GM12878 (cell line): Measurements from ENCODE around the gene STARD5. TPM values are rescaled to one million over a fixed set of nuclear protein-coding genes. Genes with fewer than 3 reads are reported as not detected.

ENCODE experiments used
- ATAC-seq: fragments of 200-7000 bp; cut with Tn5 transposase; 3 replicates; pipeline ENCODE4 v1.9.1; 2020; ENCODE audit warnings: mild to moderate bottlenecking, moderate library complexity
- BruUV-seq: library from RNA; stranded (reverse); fragments of 400-500 nt; replicated peaks from 2 replicates; lab custom pipeline; 2021; lab: Mats Ljungman, UMichigan
- CTCF ChIA-PET: fragments of 300-600 bp; sonication (Branson Sonifier 250); formaldehyde crosslinking; extraction: SDS; loops from one replicate; lab custom pipeline; 2021; ENCODE audit warnings: inconsistent platforms; lab: Yijun Ruan, JAX
- POLR2A ChIA-PET: fragments of 350-600 bp; formaldehyde crosslinking; extraction: SDS; loops from one replicate; lab custom pipeline; 2021; ENCODE audit warnings: inconsistent platforms; lab: Charles Lee
- RAD21 ChIA-PET: fragments of 300-600 bp; sonication (Branson Sonifier 250); formaldehyde crosslinking; loops from one replicate; lab custom pipeline; 2023; ENCODE audit warnings: antibody characterized with exemption; ENCODE audit not compliant: unreplicated experiment; lab: Charles Lee
- SMC1A ChIA-PET: fragments of 300-600 bp; sonication (Branson Sonifier 250); formaldehyde crosslinking; loops from one replicate; lab custom pipeline; 2023; ENCODE audit not compliant: unreplicated experiment, uncharacterized antibody; lab: Charles Lee
- DNase-seq: peaks from one replicate; pipeline ENCODE4 v3.0.0-alpha.2; 2011; ENCODE audit warnings: low read depth, low spot score
- FAIRE-seq: peaks from 3 replicates; lab custom pipeline; 2011; peaks lifted over from hg19 to GRCh38; lab: Jason Lieb, UNC
- H2AFZ ChIP-seq: 2 replicates; pipeline ENCODE4 v1.6.0; 2011; ENCODE audit warnings: low read depth, low read length, control low read depth; ENCODE audit not compliant: control insufficient read depth
- H3K27ac ChIP-seq: 2 replicates; pipeline ENCODE4 v1.5.1; 2011; ENCODE audit warnings: control low read depth; ENCODE audit not compliant: control insufficient read depth, insufficient read depth
- H3K27me3 ChIP-seq, 2 experiments: replicated peaks in 1 of 2; 2 replicates each; pipeline versions ENCODE4 v1.6.0 to v1.6.1; 2011; ENCODE audit warnings: low read length in 1 of 2; ENCODE audit not compliant: control insufficient read depth in 2 of 2, insufficient read depth in 2 of 2
- H3K36me3 ChIP-seq, 2 experiments: 2 replicates each; pipeline ENCODE4 v1.5.1; 2011; ENCODE audit warnings: low read length in 1 of 2; ENCODE audit not compliant: control insufficient read depth in 2 of 2, insufficient read depth in 2 of 2
- H3K4me1 ChIP-seq: 2 replicates; pipeline ENCODE4 v1.6.1; 2011; ENCODE audit warnings: mild to moderate bottlenecking, low read length, moderate library complexity, mixed read lengths; ENCODE audit not compliant: control insufficient read depth, insufficient read depth
- H3K4me2 ChIP-seq: 2 replicates; pipeline ENCODE4 v1.6.0; 2011; ENCODE audit warnings: control low read depth; ENCODE audit not compliant: control insufficient read depth, insufficient read depth
- H3K4me3 ChIP-seq: fragments of 200-600 bp; sonication (generic); 2 replicates; pipeline ENCODE4 v1.5.1; 2016
- H3K79me2 ChIP-seq: 2 replicates; pipeline ENCODE4 v1.6.0; 2011; ENCODE audit warnings: low read length; ENCODE audit not compliant: control insufficient read depth, insufficient read depth
- H3K9ac ChIP-seq: 2 replicates; pipeline ENCODE4 v1.8.0; 2011; ENCODE audit warnings: low read length, control low read depth, mixed read lengths; ENCODE audit not compliant: control insufficient read depth, insufficient read depth
- H3K9me3 ChIP-seq: replicated peaks from 3 replicates; pipeline ENCODE4 v1.5.1; 2011; ENCODE audit warnings: mild to moderate bottlenecking, low read length; ENCODE audit not compliant: control insufficient read depth, insufficient read depth
- H4K20me1 ChIP-seq: 2 replicates; pipeline ENCODE4 v1.6.0; 2011; ENCODE audit not compliant: control insufficient read depth, insufficient read depth
- CBX3 ChIP-seq: fragments of 200-600 bp; sonication (generic); IDR thresholded peaks from 2 replicates; pipeline ENCODE4 v1.6.1; 2016; ENCODE audit warnings: low read depth, borderline replicate concordance
- CBX5 ChIP-seq: sonication (generic); IDR thresholded peaks from 2 replicates; pipeline ENCODE4 v1.6.1; 2016; ENCODE audit warnings: low read depth, moderate library complexity, mild to moderate bottlenecking, inconsistent platforms
- DPF2 ChIP-seq: fragments of 450-650 bp; IDR thresholded peaks from 2 replicates; pipeline ENCODE4 v1.6.1; 2017; ENCODE audit warnings: mild to moderate bottlenecking
- HCFC1 ChIP-seq: fragments of 150-350 bp; IDR thresholded peaks from 2 replicates; pipeline ENCODE4 v1.6.1; 2014; ENCODE audit warnings: low read length
- HDGF ChIP-seq: fragments of 450-650 bp; IDR thresholded peaks from 2 replicates; pipeline ENCODE4 v1.6.1; 2016; ENCODE audit warnings: antibody characterized with exemption
- NBN ChIP-seq: fragments of 450-650 bp; IDR thresholded peaks from 2 replicates; pipeline ENCODE4 v1.6.1; 2016
- PAX5 ChIP-seq: IDR thresholded peaks from 2 replicates; pipeline ENCODE4 v1.6.1; 2011; ENCODE audit warnings: low read depth, low read length, borderline replicate concordance
- POLR2A ChIP-seq: IDR thresholded peaks from 2 replicates; pipeline ENCODE4 v1.6.1; 2011; ENCODE audit warnings: low read depth, mild to moderate bottlenecking, low read length
- POLR2AphosphoS5 ChIP-seq: IDR thresholded peaks from 2 replicates; pipeline ENCODE4 v1.6.1; 2011; ENCODE audit warnings: mild to moderate bottlenecking, low read length, inconsistent platforms
- RB1 ChIP-seq: fragments of 450-650 bp; formaldehyde crosslinking; IDR thresholded peaks from 2 replicates; pipeline ENCODE4 v1.6.1; 2017; ENCODE audit warnings: mild to moderate bottlenecking, borderline replicate concordance
- REST ChIP-seq: IDR thresholded peaks from 2 replicates; pipeline ENCODE4 v1.6.1; 2012; ENCODE audit warnings: mild to moderate bottlenecking, low read depth, low read length
- SMAD5 ChIP-seq: IDR thresholded peaks from 2 replicates; pipeline ENCODE4 v1.6.1; 2016; ENCODE audit warnings: antibody characterized with exemption, low read depth
- SRF ChIP-seq, 2 experiments: IDR thresholded peaks; 2 replicates each; pipeline ENCODE4 v1.6.1; 2011; ENCODE audit warnings: low read depth in 2 of 2, low read length in 2 of 2, mild to moderate bottlenecking in 1 of 2, moderate library complexity in 1 of 2
- ZBED1 ChIP-seq: IDR thresholded peaks from 2 replicates; pipeline ENCODE4 v1.6.1; 2016; ENCODE audit warnings: borderline replicate concordance
- ZBTB4 ChIP-seq: fragments of 450-650 bp; formaldehyde crosslinking; IDR thresholded peaks from 2 replicates; pipeline ENCODE4 v1.4.0; 2022; ENCODE audit warnings: mild to moderate bottlenecking, moderate library complexity
- WGBS: methylation state at CpG from one replicate; pipeline ENCODE4 v1.1.6; 2016; ENCODE audit warnings: low lambda C conversion rate; ENCODE audit not compliant: insufficient replicate concordance, insufficient coverage; ENCODE audit errors: missing lambda C conversion rate; 5-methylcytosine and 5-hydroxymethylcytosine counted together
- in situ Hi-C: fragments of 300-500 bp; cut with MboI; formaldehyde crosslinking; loops from 9 replicates; pipeline ENCODE4 v1.14.3; 2018; ENCODE audit warnings: mixed read lengths
- intact Hi-C: fragments of 100-400 bp; cut with micrococcal nuclease; formaldehyde crosslinking; loops from one replicate; pipeline ENCODE4 v1.14.2; 2022; ENCODE audit not compliant: unreplicated experiment
- polyA plus RNA-seq, 11 experiments: library from polyadenylated mRNA; depleted of rRNA in 4 of 11; unstranded in 6 of 11; stranded (reverse) in 5 of 11; fragments of >200 nt; fragmentation: Nextera tagmentation in 4 of 11; fragmentation: Illumina TruSeq in 1 of 11; extraction: Ambion mirVana in 4 of 11; extraction: Trizol in 1 of 11; gene quantifications; 1 replicate in 1 of 11; 2 replicates in 10 of 11; pipeline versions ENCODE4 v1.2.1 to v1.2.3, GENCODE V29; 2011 to 2016; ENCODE audit warnings: inconsistent platforms in 2 of 11, missing spikeins in 2 of 11, low read depth in 1 of 11
- total RNA-seq, 4 experiments: library from RNA; depleted of rRNA in 3 of 4; stranded (reverse); fragments of >200 nt in 3 of 4; fragmentation: Illumina TruSeq in 1 of 4; extraction: Trizol in 1 of 4; gene quantifications; 2 replicates each; pipeline versions ENCODE4 v1.2.1 to v1.2.3, GENCODE V29; 2013 to 2021
- TF ChIP-seq, protein P1 (sequence below): fragments of 450-650 bp; IDR thresholded peaks from 2 replicates; pipeline ENCODE4 v1.6.1; 2017; ENCODE audit warnings: mild to moderate bottlenecking

The STARD5 gene
- total and polyA plus RNA-seq, 10 of the 15 experiments (the other 5 are each of a cell fraction or from before 2014, with no cell fraction given) = 2.3 to 9.4 (median 4.7) TPM

GRCh38 chr15:81279621-81280485 lies 44.1 kb downstream of the STARD5 start:
- ChIA-PET SMC1A (interaction anchor here (0.9 to 2.9 kb wide), 10 partner anchors 10 to 56 kb away, joined by 3 to 18 read pairs (median 4); no protein-coding TSS in a partner anchor), POLR2A (no interaction called here), RAD21 (interaction anchor here (0.6 to 1.9 kb wide), 10 partner anchors 11 to 264 kb away, joined by 3 to 8 read pairs (median 4); partner anchors contain the start of gene STARD5), CTCF (interaction anchor here (0.7 to 11.0 kb wide), 8 partner anchors 8 to 120 kb away, joined by 3 to 242 read pairs (median 4); no protein-coding TSS in a partner anchor)
- no peak for ATAC-seq
- no peaks in the 10 kb centered on the region for H3K36me3 ChIP-seq
- no peak overlapping the region for H3K4me3 ChIP-seq
- intact Hi-C loops = loop anchor here (10.0 kb wide), 1 partner anchor 195 kb away; no protein-coding TSS in a partner anchor
- no peak for DNase-seq
- no peak overlapping the region for H3K27ac ChIP-seq
- H3K9ac ChIP-seq = no peak overlapping the region
- BruUV-seq = no TSS peak
- no peak overlapping the region for H2AFZ ChIP-seq
- H3K27me3 ChIP-seq = no peaks in the 10 kb centered on the region
- peaks cover 5% of the 10 kb centered on the region for H3K9me3 ChIP-seq
- no peaks in the 10 kb centered on the region for H4K20me1 ChIP-seq
- no peak overlapping the region for H3K4me2 ChIP-seq
- peaks cover 12% of the 10 kb centered on the region for H3K4me1 ChIP-seq
- WGBS = 69% methylated on average over 11 of the region's 12 CpGs
- no peak for FAIRE-seq
- H3K79me2 ChIP-seq = no peaks in the 10 kb centered on the region
- in situ Hi-C loops = loop anchor here (10.0 to 25.0 kb wide), 3 partner anchors 765 to 1932 kb away; partner anchors contain the start of genes HDGFL3 and MEX3B
- TF ChIP-seq CBX5 (no peak), SRF (IDR thresholded peaks at IDR 0.05; ENCODE audit: low read depth in 2 of 2, low read length in 2 of 2) (no peak), POLR2A (no peak), REST (no peak), ZBED1 (no peak), NBN (no peak), SMAD5 (no peak), HDGF (no peak), CBX3 (no peak), POLR2AphosphoS5 (no peak), PAX5 (no peak), DPF2 (no peak), ZBTB4 (CRISPR knock-in tag) (no peak), HCFC1 (no peak), RB1 (no peak)
- TF ChIP-seq, protein P1, sequence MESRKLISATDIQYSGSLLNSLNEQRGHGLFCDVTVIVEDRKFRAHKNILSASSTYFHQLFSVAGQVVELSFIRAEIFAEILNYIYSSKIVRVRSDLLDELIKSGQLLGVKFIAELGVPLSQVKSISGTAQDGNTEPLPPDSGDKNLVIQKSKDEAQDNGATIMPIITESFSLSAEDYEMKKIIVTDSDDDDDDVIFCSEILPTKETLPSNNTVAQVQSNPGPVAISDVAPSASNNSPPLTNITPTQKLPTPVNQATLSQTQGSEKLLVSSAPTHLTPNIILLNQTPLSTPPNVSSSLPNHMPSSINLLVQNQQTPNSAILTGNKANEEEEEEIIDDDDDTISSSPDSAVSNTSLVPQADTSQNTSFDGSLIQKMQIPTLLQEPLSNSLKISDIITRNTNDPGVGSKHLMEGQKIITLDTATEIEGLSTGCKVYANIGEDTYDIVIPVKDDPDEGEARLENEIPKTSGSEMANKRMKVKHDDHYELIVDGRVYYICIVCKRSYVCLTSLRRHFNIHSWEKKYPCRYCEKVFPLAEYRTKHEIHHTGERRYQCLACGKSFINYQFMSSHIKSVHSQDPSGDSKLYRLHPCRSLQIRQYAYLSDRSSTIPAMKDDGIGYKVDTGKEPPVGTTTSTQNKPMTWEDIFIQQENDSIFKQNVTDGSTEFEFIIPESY = no peak
